NCI-H1092 treated with DMSO at 0.1 percent for 48 hours (cell line): Measurements from ENCODE around the gene EVC2.
"Not testable (repeated sequence)": the region's sequence is repeated elsewhere in the genome, so short reads cannot be mapped to it uniquely, and the experiment has no call there.

Source experiments
- DNase-seq: peaks from one replicate; lab custom pipeline; 2025; lab: John Stamatoyannopoulos, UW

Gene EVC2

GRCh38 chr4:5619913-5620625 is 88.3 kb downstream of the EVC2 start:
- no peak for DNase-seq

GRCh38 chr4:5618051-5618960 is 90.1 kb downstream of the EVC2 start:
- DNase-seq, result no peak

- DNase-seq, result no peak
Observed at GRCh38 chr4:5616331-5616950, 91.9 kb downstream of the EVC2 start.

- no peak for DNase-seq
Observed at GRCh38 chr4:5615496-5616075, 92.8 kb downstream of the EVC2 start.

GRCh38 chr4:5611750-5612149 is 96.6 kb downstream of the EVC2 start:
- DNase-seq, result no peak

- peak; percentile 30 for DNase-seq
Observed at GRCh38 chr4:5609306-5610007, 98.9 kb downstream of the EVC2 start.

- DNase-seq, result not testable (repeated sequence)
Observed at GRCh38 chr4:5593828-5594227, 114.5 kb downstream of the EVC2 start.

GRCh38 chr4:5592272-5592671 is 116.1 kb downstream of the EVC2 start:
- no peak for DNase-seq

GRCh38 chr4:5589495-5589894 is 118.9 kb downstream of the EVC2 start:
- no peak for DNase-seq

- DNase-seq, result no peak
Observed at GRCh38 chr4:5588046-5588445, 120.3 kb downstream of the EVC2 start.

- DNase-seq, result no peak
Observed at GRCh38 chr4:5575941-5576340, 132.4 kb downstream of the EVC2 start.

- no peak for DNase-seq
Observed at GRCh38 chr4:5574386-5574785, 134.0 kb downstream of the EVC2 start.

- DNase-seq, result no peak
Observed at GRCh38 chr4:5573965-5574364, 134.4 kb downstream of the EVC2 start.

GRCh38 chr4:5572751-5573150 is 135.6 kb downstream of the EVC2 start:
- DNase-seq, result no peak

- DNase-seq, result no peak
Observed at GRCh38 chr4:5572114-5572513, 136.2 kb downstream of the EVC2 start.

GRCh38 chr4:5571646-5572045 is 136.7 kb downstream of the EVC2 start:
- no peak for DNase-seq

GRCh38 chr4:5569451-5569850 is 138.9 kb downstream of the EVC2 start:
- DNase-seq, result no peak

GRCh38 chr4:5568931-5569330 is 139.4 kb downstream of the EVC2 start:
- DNase-seq, result no peak

- DNase-seq, result no peak
Observed at GRCh38 chr4:5568336-5568735, 140.0 kb downstream of the EVC2 start.

GRCh38 chr4:5566991-5567390 is 141.4 kb downstream of the EVC2 start:
- DNase-seq, result no peak

GRCh38 chr4:5566526-5566925 is 141.8 kb downstream of the EVC2 start:
- no peak for DNase-seq

- no peak for DNase-seq
Observed at GRCh38 chr4:5563856-5564255, 144.5 kb downstream of the EVC2 start.
